Measurements from ENCODE around the gene IP6K3.

DNA sequence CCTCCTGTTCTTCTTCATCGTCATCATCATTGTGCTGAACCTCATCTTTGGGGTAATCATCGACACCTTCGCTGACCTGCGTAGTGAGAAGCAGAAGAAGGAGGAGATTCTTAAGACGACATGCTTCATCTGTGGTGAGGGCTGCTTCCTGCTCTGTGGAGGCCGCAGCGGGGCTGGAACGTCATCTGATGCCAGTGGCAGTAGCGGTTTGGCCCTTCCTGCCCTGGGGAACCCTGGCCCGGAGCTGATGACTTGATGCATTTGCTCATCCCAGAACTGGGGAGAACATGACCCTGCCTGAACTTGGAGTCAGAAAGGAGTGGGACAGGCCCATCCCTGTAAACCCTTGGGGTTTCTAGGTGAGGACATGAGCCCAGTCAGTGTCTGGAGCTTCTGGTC, 53.9 kb downstream of the IP6K3 start:
- TF ChIP-seq, protein P1, sequence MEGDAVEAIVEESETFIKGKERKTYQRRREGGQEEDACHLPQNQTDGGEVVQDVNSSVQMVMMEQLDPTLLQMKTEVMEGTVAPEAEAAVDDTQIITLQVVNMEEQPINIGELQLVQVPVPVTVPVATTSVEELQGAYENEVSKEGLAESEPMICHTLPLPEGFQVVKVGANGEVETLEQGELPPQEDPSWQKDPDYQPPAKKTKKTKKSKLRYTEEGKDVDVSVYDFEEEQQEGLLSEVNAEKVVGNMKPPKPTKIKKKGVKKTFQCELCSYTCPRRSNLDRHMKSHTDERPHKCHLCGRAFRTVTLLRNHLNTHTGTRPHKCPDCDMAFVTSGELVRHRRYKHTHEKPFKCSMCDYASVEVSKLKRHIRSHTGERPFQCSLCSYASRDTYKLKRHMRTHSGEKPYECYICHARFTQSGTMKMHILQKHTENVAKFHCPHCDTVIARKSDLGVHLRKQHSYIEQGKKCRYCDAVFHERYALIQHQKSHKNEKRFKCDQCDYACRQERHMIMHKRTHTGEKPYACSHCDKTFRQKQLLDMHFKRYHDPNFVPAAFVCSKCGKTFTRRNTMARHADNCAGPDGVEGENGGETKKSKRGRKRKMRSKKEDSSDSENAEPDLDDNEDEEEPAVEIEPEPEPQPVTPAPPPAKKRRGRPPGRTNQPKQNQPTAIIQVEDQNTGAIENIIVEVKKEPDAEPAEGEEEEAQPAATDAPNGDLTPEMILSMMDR (IDR thresholded peaks at IDR 0.05; ENCODE audit: low read depth, low read length, poor library complexity, severe bottlenecking), result no peak
- no peak for TF ChIP-seq EZH2phosphoT487 (IDR thresholded peaks at IDR 0.05; ENCODE audit: borderline replicate concordance, low read length)

Measured in DOHH2 (cell line).